IPS DF 6.9 (cell line): Measurements from ENCODE around the gene MLPH.

Experiments used
- DNase-seq: peaks from one replicate; pipeline ENCODE4 v3.0.0-alpha.2; 2013; ENCODE audit warnings: low read depth, low spot score
- H3K27ac ChIP-seq: one replicate; pipeline ENCODE4 v1.5.1; 2013; ENCODE audit warnings: low read length, control low read depth
- H3K27me3 ChIP-seq: 2 replicates; pipeline ENCODE4 v1.6.1; 2013; ENCODE audit warnings: mild to moderate bottlenecking, low read length; ENCODE audit not compliant: control insufficient read depth, insufficient read depth
- H3K36me3 ChIP-seq: 2 replicates; pipeline ENCODE4 v1.6.1; 2013; ENCODE audit warnings: low read length; ENCODE audit not compliant: control insufficient read depth, insufficient read depth
- H3K4me1 ChIP-seq: 2 replicates; pipeline ENCODE4 v1.6.1; 2013; ENCODE audit warnings: low read length; ENCODE audit not compliant: control insufficient read depth, insufficient read depth
- H3K4me3 ChIP-seq: 2 replicates; pipeline ENCODE4 v1.5.1; 2013; ENCODE audit warnings: mild to moderate bottlenecking, low read length
- H3K9me3 ChIP-seq: 2 replicates; pipeline ENCODE4 v1.6.1; 2013; ENCODE audit warnings: low read length, inconsistent platforms; ENCODE audit not compliant: control insufficient read depth, insufficient read depth
- WGBS: extraction: QIAGEN DNeasy Blood & Tissue Kit; methylation state at CpG from one replicate; pipeline ENCODE4 v1.1.7; 2013; ENCODE audit warnings: mixed read lengths, missing lambda C conversion rate; ENCODE audit not compliant: insufficient read length, insufficient coverage; 5-methylcytosine and 5-hydroxymethylcytosine counted together

MLPH gene

DNA sequence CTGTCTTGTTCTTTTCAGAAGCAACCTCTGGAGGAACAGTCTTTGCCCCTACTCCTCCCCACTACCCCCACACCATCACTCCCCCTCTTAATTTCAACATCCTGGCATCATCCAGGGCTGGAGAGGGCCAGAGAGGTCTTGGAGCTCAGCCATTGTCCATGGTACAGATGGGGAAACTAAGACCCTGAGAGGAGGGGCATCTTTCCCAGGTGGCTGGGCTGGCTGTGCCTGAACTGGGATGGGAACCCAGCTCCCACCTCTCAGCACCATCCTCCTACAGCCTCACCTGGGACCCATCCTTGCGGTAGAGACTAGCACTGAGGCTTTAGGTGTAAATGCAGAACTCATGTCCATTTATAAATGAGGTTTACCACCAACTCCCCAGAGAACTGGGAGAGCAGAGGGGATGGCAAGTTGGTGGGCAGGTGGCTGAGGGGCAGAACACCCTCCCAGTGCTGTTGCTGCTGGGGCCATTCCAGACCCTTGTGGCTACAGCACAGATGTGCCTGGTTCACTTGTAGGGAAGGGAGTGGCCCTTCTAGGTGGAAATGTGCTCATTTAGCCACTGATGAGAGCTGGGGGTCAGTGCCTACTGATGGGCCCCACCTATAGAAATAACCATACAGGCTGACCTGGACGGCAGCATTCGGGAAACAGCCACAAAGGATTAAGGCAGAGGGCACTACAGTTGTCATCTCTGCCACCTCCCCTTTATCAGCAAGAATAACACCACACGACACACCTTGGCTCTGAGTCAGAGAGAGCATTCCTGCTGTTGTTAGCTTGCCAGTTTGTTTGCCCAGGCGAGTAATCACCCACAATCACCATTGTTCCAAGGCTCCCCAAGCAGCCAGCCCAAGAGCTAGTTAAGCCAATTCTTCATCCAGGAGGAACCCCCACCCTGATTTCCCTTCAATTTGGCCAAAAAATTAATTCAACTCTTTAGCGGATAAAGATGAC is 2.1 kb downstream of the MLPH start:
- no peak for DNase-seq
- Histone ChIP-seq H3K9me3 (no peaks in the 10 kb centered on the region), H3K4me3 (no peak overlapping the region), H3K27ac (no peak overlapping the region), H3K27me3 (peaks cover 18% of the 10 kb centered on the region), H3K36me3 (no peaks in the 10 kb centered on the region), H3K4me1 (peaks cover 6% of the 10 kb centered on the region; the same call in 1 of the 2 replicates)
- WGBS, result no CpG with 5 or more reads among the region's 6 CpGs

- Histone ChIP-seq H3K27ac (no peak overlapping the region), H3K27me3 (peaks cover 18% of the 10 kb centered on the region), H3K4me1 (peaks cover 6% of the 10 kb centered on the region; the same call in 1 of the 2 replicates), H3K9me3 (no peaks in the 10 kb centered on the region), H3K4me3 (no peak overlapping the region), H3K36me3 (no peaks in the 10 kb centered on the region)
- no peak for DNase-seq
- no CpG with 5 or more reads among the region's 8 CpGs for WGBS
These were observed 3.1 kb downstream of the MLPH start for GRCh38 chr2:237490009-237490711.

- peaks cover 6% of the 10 kb centered on the region; the same call in 1 of the 2 replicates for H3K4me1 ChIP-seq
- WGBS, result no CpG with 5 or more reads among the region's 6 CpGs
- peaks cover 4% of the 10 kb centered on the region; the same call in 1 of the 2 replicates for H3K36me3 ChIP-seq
- no peak overlapping the region for H3K27ac ChIP-seq
- H3K27me3 ChIP-seq, result peaks cover 15% of the 10 kb centered on the region
- no peak for DNase-seq
- no peaks in the 10 kb centered on the region for H3K9me3 ChIP-seq
- no peak overlapping the region for H3K4me3 ChIP-seq
These were observed 3.7 kb downstream of the MLPH start for GRCh38 chr2:237490795-237491194.

DNA sequence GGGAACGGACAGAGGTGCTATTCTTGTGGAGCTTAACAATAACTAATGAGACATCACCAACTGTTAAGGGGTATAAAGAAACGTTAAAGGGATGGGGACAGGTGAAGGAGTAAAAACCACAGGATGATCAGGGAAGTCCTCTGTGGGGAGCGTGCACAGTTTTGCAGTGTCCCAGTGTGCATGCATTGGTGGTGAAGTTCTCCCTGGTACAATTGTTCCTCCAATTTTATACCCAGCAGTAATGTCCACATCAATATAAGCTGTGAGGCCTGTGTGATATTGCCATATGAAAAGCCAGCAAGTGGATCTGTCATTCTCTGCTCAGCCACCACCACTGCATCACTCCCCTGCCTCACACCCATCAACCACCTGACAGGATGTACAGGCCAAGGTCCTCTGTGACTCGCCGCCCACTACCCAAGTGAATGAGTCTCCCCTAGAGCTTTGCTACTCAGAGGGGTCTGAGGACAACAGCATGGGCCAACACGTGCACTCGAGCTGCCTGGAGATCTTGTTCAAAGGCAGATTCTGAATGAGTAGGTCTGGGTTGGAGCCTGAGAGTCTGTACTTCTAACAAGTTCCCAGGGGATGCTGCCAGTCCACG is 4.6 kb downstream of the MLPH start:
- no peak for DNase-seq
- H3K36me3 ChIP-seq, result peaks cover 4% of the 10 kb centered on the region; the same call in 1 of the 2 replicates
- H3K4me1 ChIP-seq, result peaks cover 6% of the 10 kb centered on the region; the same call in 1 of the 2 replicates
- no CpG with 5 or more reads among the region's 8 CpGs for WGBS
- H3K27me3 ChIP-seq, result peaks cover 9% of the 10 kb centered on the region
- H3K9me3 ChIP-seq, result no peaks in the 10 kb centered on the region
- no peak overlapping the region for H3K4me3 ChIP-seq
- no peak overlapping the region for H3K27ac ChIP-seq

- no peak for DNase-seq
- H3K4me1 ChIP-seq, result peaks cover 5% of the 10 kb centered on the region
- no peak overlapping the region for H3K4me3 ChIP-seq
- no CpG with 5 or more reads among the region's 6 CpGs for WGBS
- no peak overlapping the region for H3K27ac ChIP-seq
- no peaks in the 10 kb centered on the region for H3K9me3 ChIP-seq
- H3K36me3 ChIP-seq, result peaks cover 4% of the 10 kb centered on the region; the same call in 1 of the 2 replicates
- H3K27me3 ChIP-seq, result peaks cover 8% of the 10 kb centered on the region
These were observed 5.3 kb downstream of the MLPH start for GRCh38 chr2:237492137-237492890.

GRCh38 chr2:237494066-237494465 is 7.0 kb downstream of the MLPH start:
- WGBS, result no CpG with 5 or more reads among the region's 5 CpGs
- Histone ChIP-seq H3K4me1 (no peaks in the 10 kb centered on the region; the same call in 1 of the 2 replicates), H3K27me3 (no peaks in the 10 kb centered on the region), H3K4me3 (no peak overlapping the region), H3K27ac (no peak overlapping the region), H3K36me3 (peaks cover 4% of the 10 kb centered on the region; the same call in 1 of the 2 replicates), H3K9me3 (no peaks in the 10 kb centered on the region)
- DNase-seq, result no peak

- 100% methylated on average over 1 of the region's 21 CpGs for WGBS
These were observed 8.6 kb downstream of the MLPH start for GRCh38 chr2:237495521-237496117.

DNA sequence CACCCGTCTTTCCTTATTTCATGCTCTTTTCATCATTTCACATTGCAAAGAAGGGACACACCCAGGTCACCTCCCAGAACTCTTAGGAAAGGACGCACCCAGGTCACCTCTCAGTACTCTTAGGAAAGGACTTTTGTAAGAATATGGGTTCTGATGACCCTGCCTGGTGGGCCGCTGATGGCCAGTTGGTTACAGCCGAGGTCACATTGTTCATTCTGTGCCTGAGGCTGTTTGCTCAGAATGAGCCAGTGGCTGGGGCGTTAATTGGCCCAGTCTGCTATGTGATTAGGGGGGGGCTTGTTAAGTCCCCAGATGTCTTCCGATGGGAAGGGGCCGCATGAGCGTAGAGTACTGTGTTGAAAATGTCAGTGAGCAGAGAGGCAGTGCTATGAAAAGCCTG is 9.4 kb downstream of the MLPH start:
- DNase-seq, result no peak
- H3K4me3 ChIP-seq, result no peak overlapping the region
- peaks cover 4% of the 10 kb centered on the region; the same call in 1 of the 2 replicates for H3K36me3 ChIP-seq
- H3K4me1 ChIP-seq, result no peaks in the 10 kb centered on the region; the same call in 1 of the 2 replicates
- no peaks in the 10 kb centered on the region for H3K27me3 ChIP-seq
- no peak overlapping the region for H3K27ac ChIP-seq
- H3K9me3 ChIP-seq, result no peaks in the 10 kb centered on the region
- no CpG with 5 or more reads among the region's 8 CpGs for WGBS

More at GRCh38 chr2:237495521-237496117, 8.6 kb downstream of the MLPH start:
- H3K36me3 ChIP-seq, result peaks cover 4% of the 10 kb centered on the region; the same call in 1 of the 2 replicates
- H3K9me3 ChIP-seq, result no peaks in the 10 kb centered on the region
- no peaks in the 10 kb centered on the region for H3K27me3 ChIP-seq
- H3K4me1 ChIP-seq, result no peaks in the 10 kb centered on the region; the same call in 1 of the 2 replicates
- H3K4me3 ChIP-seq, result no peak overlapping the region
- no peak overlapping the region for H3K27ac ChIP-seq
- no peak for DNase-seq

- no peak for DNase-seq
- no peaks in the 10 kb centered on the region for H3K27me3 ChIP-seq
- no peak overlapping the region for H3K4me3 ChIP-seq
- WGBS, result no CpG with 5 or more reads among the region's 23 CpGs
- no peak overlapping the region for H3K27ac ChIP-seq
- H3K4me1 ChIP-seq, result no peaks in the 10 kb centered on the region; the same call in 1 of the 2 replicates
- no peaks in the 10 kb centered on the region for H3K9me3 ChIP-seq
- H3K36me3 ChIP-seq, result peaks cover 4% of the 10 kb centered on the region; the same call in 1 of the 2 replicates
These were observed 10.2 kb downstream of the MLPH start for GRCh38 chr2:237497009-237497837.
